ENCODE measurements around the gene S100A7.
"Not testable (repeated sequence)": the region's sequence is repeated elsewhere in the genome, so short reads cannot be mapped to it uniquely, and the experiment has no call there.

The S100A7 gene

DNA sequence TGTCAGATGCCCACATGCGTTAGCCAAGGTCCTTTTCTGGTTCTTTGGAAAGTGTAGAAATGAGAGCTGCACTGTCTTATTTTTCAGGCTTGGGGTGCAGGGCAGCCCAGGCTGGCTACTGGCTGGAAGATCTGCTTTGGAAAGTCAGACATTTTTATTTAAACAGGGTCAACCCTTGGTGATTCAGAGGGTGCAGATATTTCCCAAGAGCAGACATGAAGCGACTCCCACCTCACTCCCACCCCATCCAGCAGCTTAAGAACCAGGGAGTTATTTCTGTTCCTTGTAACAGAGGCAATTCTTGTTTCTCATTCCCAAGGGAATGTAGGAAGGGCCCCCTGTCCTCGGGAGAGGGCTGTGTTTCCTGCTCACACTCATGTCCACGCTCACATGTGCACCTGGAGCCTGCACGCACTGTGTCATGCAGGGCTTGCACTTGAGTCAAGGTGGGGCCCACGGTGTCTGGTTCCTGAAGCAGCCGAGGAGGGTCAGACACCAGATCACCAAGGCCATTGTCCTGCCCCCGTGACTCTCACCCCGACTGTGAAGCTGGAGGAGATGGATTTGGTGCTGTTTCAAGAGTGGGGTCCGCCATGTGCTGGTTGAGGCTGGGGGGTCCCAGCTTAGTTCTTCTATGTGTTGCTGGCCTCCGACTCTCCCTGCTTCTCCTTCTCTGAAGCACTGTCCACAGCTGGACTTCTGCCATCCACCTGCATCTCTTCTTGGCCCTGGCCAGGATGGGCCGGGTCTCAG is 43.1 kb downstream of the S100A7 start:
- no peak overlapping the region for H3K4me3 ChIP-seq (ENCODE audit: low read depth, low read length)
- TF ChIP-seq, protein P1, sequence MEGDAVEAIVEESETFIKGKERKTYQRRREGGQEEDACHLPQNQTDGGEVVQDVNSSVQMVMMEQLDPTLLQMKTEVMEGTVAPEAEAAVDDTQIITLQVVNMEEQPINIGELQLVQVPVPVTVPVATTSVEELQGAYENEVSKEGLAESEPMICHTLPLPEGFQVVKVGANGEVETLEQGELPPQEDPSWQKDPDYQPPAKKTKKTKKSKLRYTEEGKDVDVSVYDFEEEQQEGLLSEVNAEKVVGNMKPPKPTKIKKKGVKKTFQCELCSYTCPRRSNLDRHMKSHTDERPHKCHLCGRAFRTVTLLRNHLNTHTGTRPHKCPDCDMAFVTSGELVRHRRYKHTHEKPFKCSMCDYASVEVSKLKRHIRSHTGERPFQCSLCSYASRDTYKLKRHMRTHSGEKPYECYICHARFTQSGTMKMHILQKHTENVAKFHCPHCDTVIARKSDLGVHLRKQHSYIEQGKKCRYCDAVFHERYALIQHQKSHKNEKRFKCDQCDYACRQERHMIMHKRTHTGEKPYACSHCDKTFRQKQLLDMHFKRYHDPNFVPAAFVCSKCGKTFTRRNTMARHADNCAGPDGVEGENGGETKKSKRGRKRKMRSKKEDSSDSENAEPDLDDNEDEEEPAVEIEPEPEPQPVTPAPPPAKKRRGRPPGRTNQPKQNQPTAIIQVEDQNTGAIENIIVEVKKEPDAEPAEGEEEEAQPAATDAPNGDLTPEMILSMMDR (conservative IDR thresholded peaks at IDR 0.05; ENCODE audit: low read depth, low read length) = no peak
- DNase-seq (ENCODE audit: low read depth) = no peak

DNA sequence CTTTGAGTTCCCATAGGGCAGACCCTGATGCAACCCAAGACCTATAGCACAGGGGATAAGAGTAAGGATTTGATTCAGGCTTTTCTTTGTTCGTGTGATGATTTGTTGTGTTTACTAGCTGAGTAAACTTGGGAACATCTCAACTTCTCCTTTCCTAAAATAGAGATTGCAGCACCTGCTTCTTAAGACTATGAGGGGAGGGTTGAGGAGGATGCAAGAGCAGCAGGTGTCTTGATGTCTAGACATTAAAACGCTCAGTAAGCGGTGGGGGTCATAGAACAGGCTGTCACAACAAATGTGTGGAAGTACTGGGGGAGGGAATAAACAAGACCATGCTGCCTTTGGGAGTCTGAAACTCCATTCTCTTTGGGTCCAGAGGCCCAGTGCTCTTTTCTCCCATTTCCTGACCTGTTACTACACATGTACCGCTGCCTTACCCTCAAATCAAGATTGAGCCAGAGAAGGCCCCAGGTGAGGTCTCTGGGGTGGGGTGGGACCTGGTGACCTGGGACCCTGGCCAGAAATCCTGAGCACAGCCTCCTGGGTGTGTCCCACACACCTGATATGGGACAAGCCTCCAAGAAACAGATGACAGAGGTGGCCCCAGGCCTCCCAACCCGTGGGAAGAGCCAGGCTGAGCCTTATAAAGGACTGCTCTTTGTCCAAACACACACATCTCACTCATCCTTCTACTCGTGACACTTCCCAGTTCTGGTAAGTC is 44.4 kb downstream of the S100A7 start, which contains the start of gene S100A7A:
Gene S100A7A, plus strand, starts transcription at position 671 of the 721 bp plus-strand sequence. CDS start 1,563 bp downstream, outside the sequence.
- no peak for DNase-seq (ENCODE audit: low read depth)
- no peak within 1 kb of the TSS for H3K4me3 ChIP-seq (ENCODE audit: low read depth, low read length)
- TF ChIP-seq, protein P1 (conservative IDR thresholded peaks at IDR 0.05; ENCODE audit: low read depth, low read length) = no peak

DNA sequence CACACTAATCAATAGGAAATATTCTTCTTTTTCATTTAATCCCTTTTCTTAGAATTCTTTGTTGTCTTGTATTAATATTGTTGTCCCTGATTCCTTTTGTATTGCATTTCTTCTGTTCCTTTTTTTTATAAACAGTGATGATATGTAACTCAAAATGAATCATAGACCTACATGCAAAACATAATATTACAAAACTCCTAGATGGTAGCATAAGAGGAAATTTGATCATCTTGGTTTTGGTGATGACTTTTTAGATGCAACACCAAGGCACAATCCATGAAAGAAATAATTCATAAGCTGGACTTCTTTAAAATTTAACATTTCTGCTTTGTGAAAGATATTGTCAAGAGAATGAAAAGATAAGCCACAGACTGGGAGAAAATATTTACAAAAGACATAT is 46.5 kb downstream of the S100A7 start:
- not testable (repeated sequence) for DNase-seq (ENCODE audit: low read depth); H3K4me3 ChIP-seq (ENCODE audit: low read depth, low read length)

Data from choroid plexus epithelial cell (primary cell).